A549 (cell line): ENCODE measurements around the gene ZNF346. TPM values are rescaled to one million over a fixed set of nuclear protein-coding genes. Genes with fewer than 3 reads are reported as not detected.
"Not testable (repeated sequence)": the region's sequence is repeated elsewhere in the genome, so short reads cannot be mapped to it uniquely, and the experiment has no call there.

Experiments
- ATAC-seq, 2 experiments: fragments of 200-7000 bp in 1 of 2; fragments of >200 bp in 1 of 2; cut with Nextera tagmentation in 1 of 2; cut with Tn5 transposase in 1 of 2; 3 replicates each; pipeline versions ENCODE4 v1.8.0 to v1.9.1; 2018 to 2020; ENCODE audit warnings: mild to moderate bottlenecking in 1 of 2, moderate library complexity in 1 of 2
- CTCF ChIA-PET: fragments of 300-600 bp; sonication (Branson Sonifier 250); formaldehyde crosslinking; extraction: SDS; loops from one replicate; lab custom pipeline; 2021; ENCODE audit warnings: antibody characterized with exemption, inconsistent platforms; lab: Yijun Ruan, JAX
- POLR2A ChIA-PET: fragments of 350-600 bp; formaldehyde crosslinking; extraction: SDS; loops from one replicate; lab custom pipeline; 2021; ENCODE audit warnings: antibody characterized with exemption, inconsistent platforms; lab: Yijun Ruan, JAX
- DNase-seq, 2 experiments: peaks; one replicate each; pipeline versions ENCODE4 v3.0.0 to v3.0.0-alpha.2; 2011 to 2016; ENCODE audit warnings: low read depth in 1 of 2, low spot score in 1 of 2
- FAIRE-seq: peaks from 2 replicates; lab custom pipeline; 2011; peaks lifted over from hg19 to GRCh38; lab: Jason Lieb, UNC
- H3K27ac ChIP-seq, 2 experiments: fragments of >200 bp; sonication (Bioruptor Twin); formaldehyde crosslinking; 3 replicates each; pipeline ENCODE4 v1.5.1; 2016 to 2017
- H3K4me1 ChIP-seq: fragments of >200 bp; sonication (Bioruptor Twin); formaldehyde crosslinking; 3 replicates; pipeline ENCODE4 v1.6.1; 2016
- H3K4me2 ChIP-seq: fragments of >200 bp; sonication (Bioruptor Twin); formaldehyde crosslinking; 3 replicates; pipeline ENCODE4 v1.6.1; 2016
- H3K4me3 ChIP-seq: fragments of >200 bp; sonication (Bioruptor Twin); formaldehyde crosslinking; 3 replicates; pipeline ENCODE4 v1.5.1; 2016
- H3K9me3 ChIP-seq: fragments of >200 bp; sonication (Bioruptor Twin); formaldehyde crosslinking; 3 replicates; pipeline ENCODE4 v1.6.1; 2016
- CHD2 ChIP-seq: fragments of 150-350 bp; IDR thresholded peaks from 2 replicates; pipeline ENCODE4 v1.6.1; 2014; ENCODE audit warnings: low read length; ENCODE audit not compliant: partially characterized antibody
- ESRRA ChIP-seq: fragments of 150-350 bp; IDR thresholded peaks from 2 replicates; pipeline ENCODE4 v1.6.1; 2014; ENCODE audit warnings: mild to moderate bottlenecking, low read length, borderline replicate concordance
- FOXS1 ChIP-seq: fragments of 250-450 bp; sonication (Bioruptor Pico); IDR thresholded peaks from 2 replicates; pipeline ENCODE4 v1.5.0; 2020; ENCODE audit warnings: mild to moderate bottlenecking, moderate library complexity
- HDAC2 ChIP-seq: fragments of 200-600 bp; sonication (generic); IDR thresholded peaks from 2 replicates; pipeline ENCODE4 v1.6.1; 2016
- KDM1A ChIP-seq: fragments of 200-600 bp; sonication (generic); IDR thresholded peaks from 2 replicates; pipeline ENCODE4 v1.6.1; 2016; ENCODE audit warnings: low read depth, mild to moderate bottlenecking
- NR3C1 ChIP-seq: fragments of >200 bp; sonication (Bioruptor Twin); formaldehyde crosslinking; IDR thresholded peaks from 3 replicates; pipeline ENCODE4 v1.6.1; 2017
- PHF8 ChIP-seq: fragments of 200-600 bp; sonication (generic); IDR thresholded peaks from 2 replicates; pipeline ENCODE4 v1.6.1; 2016; ENCODE audit warnings: low read depth, mild to moderate bottlenecking, antibody characterized with exemption, moderate library complexity, borderline replicate concordance
- POLR2A ChIP-seq: IDR thresholded peaks from 2 replicates; pipeline ENCODE4 v1.6.1; 2012; ENCODE audit warnings: mild to moderate bottlenecking, low read length
- POLR2AphosphoS2 ChIP-seq: conservative IDR thresholded peaks from 2 replicates; pipeline ENCODE4 v1.6.1; 2012; ENCODE audit warnings: low read length, improper control_type of control experiment, inconsistent platforms
- RAD21 ChIP-seq, 2 experiments: fragments of >200 bp in 1 of 2; sonication (Bioruptor Twin) in 1 of 2; formaldehyde crosslinking in 1 of 2; IDR thresholded peaks in 1 of 2; conservative IDR thresholded peaks in 1 of 2; 2 replicates in 1 of 2; 3 replicates in 1 of 2; pipeline ENCODE4 v1.6.1; 2012 to 2018; ENCODE audit warnings: inconsistent platforms in 1 of 2
- RARB ChIP-seq: fragments of 250-450 bp; sonication (Bioruptor Pico); IDR thresholded peaks from 2 replicates; pipeline ENCODE4 v1.8.0; 2021; ENCODE audit warnings: mild to moderate bottlenecking, moderate library complexity
- RFX5 ChIP-seq: fragments of 450-650 bp; IDR thresholded peaks from 2 replicates; pipeline ENCODE4 v1.7.1; 2014; ENCODE audit warnings: antibody characterized with exemption, mild to moderate bottlenecking, moderate library complexity
- RNF2 ChIP-seq: fragments of 200-600 bp; sonication (generic); IDR thresholded peaks from 2 replicates; pipeline ENCODE4 v1.6.1; 2016; ENCODE audit warnings: low read depth, mild to moderate bottlenecking, antibody characterized with exemption, moderate library complexity, borderline replicate concordance
- USF2 ChIP-seq: fragments of 450-650 bp; IDR thresholded peaks from 2 replicates; pipeline ENCODE4 v1.6.1; 2014; ENCODE audit warnings: antibody characterized with exemption
- WGBS: methylation state at CpG from one replicate; pipeline ENCODE4 v1.1.6; 2017; ENCODE audit errors: missing lambda C conversion rate; 5-methylcytosine and 5-hydroxymethylcytosine counted together
- polyA plus RNA-seq, 4 experiments: library from polyadenylated mRNA; depleted of rRNA in 3 of 4; stranded (reverse); fragments of >200 nt; fragmentation: RNase III in 1 of 4; extraction: RNeasy Plus Mini Kit Qiagen cat#74134 plus additional on column Dnase treatment in 1 of 4; gene quantifications; 2 replicates in 3 of 4; 3 replicates in 1 of 4; pipeline ENCODE4 v1.2.3, GENCODE V29; 2011 to 2017

Gene ZNF346
- polyA plus RNA-seq, 2 of the 4 experiments (the other 2 are of a cell fraction) = 13.5 to 14.1 TPM

- H3K27ac ChIP-seq = no peak overlapping the region
- H3K4me1 ChIP-seq = peaks cover 10% of the 10 kb centered on the region
- DNase-seq (no peak), ATAC-seq (no peak), FAIRE-seq (no peak)
- no peaks in the 10 kb centered on the region for H3K9me3 ChIP-seq
- H3K4me2 ChIP-seq = no peak overlapping the region
- H3K4me3 ChIP-seq = no peak overlapping the region
- TF ChIP-seq PHF8 (no peak), HDAC2 (no peak), CHD2 (no peak), POLR2A (no peak), ESRRA (no peak)
- POLR2A ChIA-PET = no interaction called here
- CTCF ChIA-PET = interaction anchor here (1.0 to 2.2 kb wide), 3 partner anchors 46 to 320 kb away, joined by 3 to 7 read pairs (median 4); no protein-coding TSS in a partner anchor
- 85% methylated on average over 7 of the region's 7 CpGs for WGBS
These were observed 41.7 kb upstream of the ZNF346 start for GRCh38 chr5:176980818-176981217.

- CTCF ChIA-PET = interaction anchor here (0.9 kb wide), 1 partner anchor 13 kb away, joined by 3 read pairs; no protein-coding TSS in a partner anchor
- ATAC-seq, H3K9me3 ChIP-seq, H3K4me2 ChIP-seq, DNase-seq, POLR2A ChIA-PET, H3K27ac ChIP-seq, H3K4me3 ChIP-seq, FAIRE-seq: not testable (repeated sequence)
- WGBS = 80% methylated on average over 3 of the region's 13 CpGs
- peaks cover 11% of the 10 kb centered on the region for H3K4me1 ChIP-seq
These were observed 39.4 kb upstream of the ZNF346 start for GRCh38 chr5:176983112-176983511.

GRCh38 chr5:176983593-176983992 lies 38.9 kb upstream of the ZNF346 start:
- DNase-seq, ATAC-seq, FAIRE-seq, CTCF ChIA-PET, H3K27ac ChIP-seq, H3K9me3 ChIP-seq, POLR2A ChIA-PET, H3K4me2 ChIP-seq, H3K4me3 ChIP-seq: not testable (repeated sequence)
- WGBS = no CpG with 5 or more reads among the region's 21 CpGs
- H3K4me1 ChIP-seq = peaks cover 11% of the 10 kb centered on the region

DNA sequence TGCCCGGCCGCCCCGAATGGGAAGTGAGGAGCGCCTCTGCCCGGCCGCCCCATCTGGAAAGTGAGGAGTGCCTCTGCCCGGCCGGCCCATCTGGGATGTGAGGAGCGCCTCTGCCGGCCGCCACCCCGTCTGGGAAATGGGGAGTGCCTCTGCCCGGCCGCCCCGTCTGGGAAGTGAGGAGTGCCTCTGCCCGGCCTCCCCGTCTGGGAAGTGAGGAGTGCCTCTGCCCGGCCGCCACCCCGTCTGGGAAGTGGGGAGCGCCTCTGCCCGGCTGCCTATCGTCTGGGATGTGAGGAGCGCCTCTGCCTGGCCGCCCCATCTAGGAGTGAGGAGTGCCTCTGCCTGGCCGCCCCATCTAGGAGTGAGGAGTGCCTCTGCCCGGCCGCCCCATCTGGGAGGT lies 38.3 kb upstream of the ZNF346 start:
- H3K4me3 ChIP-seq, H3K4me2 ChIP-seq, POLR2A ChIA-PET, ATAC-seq, FAIRE-seq, DNase-seq, H3K27ac ChIP-seq, H3K9me3 ChIP-seq, CTCF ChIA-PET: not testable (repeated sequence)
- peaks cover 11% of the 10 kb centered on the region for H3K4me1 ChIP-seq
- 98% methylated on average over 12 of the region's 28 CpGs for WGBS

DNA sequence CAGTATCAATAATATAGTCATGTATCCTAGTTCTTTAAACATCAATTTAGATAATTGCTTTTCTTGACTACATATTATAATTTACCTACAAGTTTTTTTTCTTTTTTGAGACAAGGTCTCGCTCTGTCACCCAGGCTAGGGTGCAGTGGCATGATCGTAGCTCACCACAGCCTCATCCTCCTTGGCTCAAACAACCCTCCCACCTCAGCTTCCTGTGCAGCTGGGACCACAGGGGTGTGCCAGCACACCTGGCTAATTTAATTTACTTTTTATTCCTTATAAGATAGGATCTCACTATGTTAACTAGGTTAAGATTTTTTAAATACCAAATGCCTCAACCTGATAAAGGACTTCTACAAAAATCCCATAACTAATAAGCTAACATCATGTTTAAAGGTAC lies 37.0 kb upstream of the ZNF346 start:
- no peak overlapping the region for H3K27ac ChIP-seq
- DNase-seq = no peak
- no peak for ATAC-seq
- peaks cover 11% of the 10 kb centered on the region for H3K4me1 ChIP-seq
- WGBS = 87% methylated on average over 2 of the region's 2 CpGs
- H3K4me2 ChIP-seq = peak overlapping the region; percentile 23; the same call in 1 of the 3 replicates
- FAIRE-seq = no peak
- no peak overlapping the region for H3K4me3 ChIP-seq
- TF ChIP-seq NR3C1 = no peak
- TF ChIP-seq USF2 = no peak
- no peak for TF ChIP-seq RAD21 (conservative IDR thresholded peaks at IDR 0.05 in 1 of 2, IDR thresholded peaks at IDR 0.05 in 1 of 2)
- TF ChIP-seq RFX5 = no peak
- no peak for TF ChIP-seq POLR2AphosphoS2
- no peak for TF ChIP-seq RARB (CRISPR knock-in tag)
- no peak for TF ChIP-seq KDM1A
- TF ChIP-seq, all 56 proteins: peak for 0
- ChIA-PET CTCF (interaction anchor here (1.4 to 1.5 kb wide), 2 partner anchors 20 to 325 kb away, joined by 3 to 4 read pairs; no protein-coding TSS in a partner anchor), POLR2A (no interaction called here)
- H3K9me3 ChIP-seq = no peaks in the 10 kb centered on the region

DNA sequence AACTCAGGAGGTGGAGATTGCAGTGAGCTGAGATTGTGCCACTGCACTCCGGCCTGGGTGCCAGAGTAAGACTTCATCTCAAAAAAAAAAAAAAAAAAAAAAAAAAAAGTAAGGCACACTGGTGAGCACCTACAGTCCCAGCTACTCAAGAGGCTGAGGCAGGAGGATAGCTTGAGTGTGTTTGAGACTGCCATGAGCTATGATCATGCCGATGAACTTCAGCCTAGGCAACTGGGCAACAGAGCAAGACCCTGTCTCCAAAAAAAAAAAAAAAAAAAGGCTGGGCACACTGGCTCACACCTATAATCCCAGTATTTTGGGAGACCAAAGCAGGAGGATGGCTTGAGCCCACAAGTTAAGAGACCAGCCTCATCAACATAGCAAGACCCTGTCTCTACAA lies 36.2 kb upstream of the ZNF346 start:
- POLR2A ChIA-PET = no interaction called here
- 93% methylated on average over 2 of the region's 2 CpGs for WGBS
- no peaks in the 10 kb centered on the region for H3K9me3 ChIP-seq
- H3K4me3 ChIP-seq = no peak overlapping the region
- no peak overlapping the region for H3K27ac ChIP-seq
- peaks cover 11% of the 10 kb centered on the region for H3K4me1 ChIP-seq
- DNase-seq (no peak), ATAC-seq (no peak), FAIRE-seq (no peak)
- CTCF ChIA-PET = interaction anchor here (1.4 to 1.5 kb wide), 2 partner anchors 19 to 326 kb away, joined by 3 to 4 read pairs; no protein-coding TSS in a partner anchor
- no peak overlapping the region for H3K4me2 ChIP-seq
- TF ChIP-seq RFX5 (no peak), FOXS1 (CRISPR knock-in tag) (no peak), RNF2 (no peak)
